Spleen (tissue), 7 donors: ENCODE data around the gene PPAT.

Experiments
- CTCF ChIP-seq, 11 experiments: fragments of 200-600 bp in 7 of 11; fragments of 450-650 bp in 4 of 11; sonication (generic) in 4 of 11; IDR thresholded peaks in 8 of 11; conservative IDR thresholded peaks in 3 of 11; 1 replicate in 7 of 11; 2 replicates in 4 of 11; pipeline versions ENCODE4 v1.4.0 to v1.8.0; 2016 to 2021; ENCODE audit warnings: antibody characterized with exemption in 11 of 11, inconsistent platforms in 4 of 11, mild to moderate bottlenecking in 1 of 11
- POLR2A ChIP-seq, 3 donors: fragments of 450-650 bp; IDR thresholded peaks; one replicate each; pipeline ENCODE4 v1.5.1; 2017; ENCODE audit warnings: antibody characterized with exemption in 3 of 3, mild to moderate bottlenecking in 1 of 3
- donor health status: DM: no; HTN: no; CAD: no; lungs with moderate emphysema.
- donor health status: DM: no; HTN: no; CAD: no.
- donor health status: DM: no; HTN: no; CAD: no.

GRCh38 chr4:56444719-56445118 lies 9.3 kb upstream of the PPAT start:
- TF ChIP-seq POLR2A (IDR thresholded peaks at IDR 0.05) (no peak), CTCF (IDR thresholded peaks at IDR 0.05 in 8 of 11, conservative IDR thresholded peaks at IDR 0.05 in 3 of 11) (no peak)
